Osteoblast (primary cell): Measurements from ENCODE around the gene LPAR5. TPM values are rescaled to one million over a fixed set of nuclear protein-coding genes. Genes with fewer than 3 reads are reported as not detected.
A peak's percentile ranks its signal among the peaks of the same experiment; 100 is the strongest.
"Not testable (repeated sequence)": the region's sequence is repeated elsewhere in the genome, so short reads cannot be mapped to it uniquely, and the experiment has no call there.

ENCODE experiments used
- DNase-seq: peaks from one replicate; pipeline ENCODE4 v3.0.0; 2011; ENCODE audit warnings: low spot score, mixed read lengths; ENCODE audit not compliant: insufficient read length; ENCODE audit errors: missing footprints
- H2AFZ ChIP-seq: 2 replicates; pipeline ENCODE4 v1.6.0; 2011; ENCODE audit warnings: mild to moderate bottlenecking, low read length
- H3K27ac ChIP-seq: 2 replicates; pipeline ENCODE4 v1.5.1; 2011; ENCODE audit warnings: mild to moderate bottlenecking, low read depth, low read length, moderate library complexity
- H3K27me3 ChIP-seq: 2 replicates; pipeline ENCODE4 v1.6.0; 2012; ENCODE audit warnings: mild to moderate bottlenecking, control low read depth, inconsistent platforms, low read length, moderate library complexity; ENCODE audit not compliant: insufficient read depth
- H3K36me3 ChIP-seq: 2 replicates; pipeline ENCODE4 v1.5.1; 2011; ENCODE audit warnings: mild to moderate bottlenecking, low read length, control low read depth, moderate library complexity; ENCODE audit not compliant: insufficient read depth
- H3K4me1 ChIP-seq: 2 replicates; pipeline ENCODE4 v1.5.1; 2011; ENCODE audit warnings: mild to moderate bottlenecking, low read length, control low read depth, moderate library complexity; ENCODE audit not compliant: insufficient read depth
- H3K4me2 ChIP-seq: 2 replicates; pipeline ENCODE4 v1.6.0; 2011; ENCODE audit warnings: mild to moderate bottlenecking, low read length; ENCODE audit not compliant: insufficient read depth
- H3K4me3 ChIP-seq: fragments of 200-600 bp; sonication (generic); 3 replicates; pipeline ENCODE4 v1.5.1; 2012; ENCODE audit warnings: mild to moderate bottlenecking, low read length, inconsistent platforms; ENCODE audit not compliant: insufficient read depth
- H3K79me2 ChIP-seq: 2 replicates; pipeline ENCODE4 v1.6.0; 2012; ENCODE audit warnings: mild to moderate bottlenecking, low read length, control low read depth, inconsistent platforms; ENCODE audit not compliant: insufficient read depth
- H3K9me3 ChIP-seq: 2 replicates; pipeline ENCODE4 v1.5.1; 2011; ENCODE audit warnings: low read depth, low read length, control low read depth
- H4K20me1 ChIP-seq: 2 replicates; pipeline ENCODE4 v1.6.0; 2012; ENCODE audit warnings: mild to moderate bottlenecking, low read length, control low read depth; ENCODE audit not compliant: insufficient read depth
- CTCF ChIP-seq: IDR thresholded peaks from 2 replicates; pipeline ENCODE4 v1.5.1; 2011; ENCODE audit warnings: mild to moderate bottlenecking, low read depth, low read length, moderate library complexity; ENCODE audit errors: extremely low read depth
- total RNA-seq: library from RNA; depleted of rRNA; stranded (reverse); fragments of >200 nt; gene quantifications from 2 replicates; pipeline ENCODE4 v1.2.3, GENCODE V29; 2012

The LPAR5 gene
- total RNA-seq, 1 donor: not detected

DNA sequence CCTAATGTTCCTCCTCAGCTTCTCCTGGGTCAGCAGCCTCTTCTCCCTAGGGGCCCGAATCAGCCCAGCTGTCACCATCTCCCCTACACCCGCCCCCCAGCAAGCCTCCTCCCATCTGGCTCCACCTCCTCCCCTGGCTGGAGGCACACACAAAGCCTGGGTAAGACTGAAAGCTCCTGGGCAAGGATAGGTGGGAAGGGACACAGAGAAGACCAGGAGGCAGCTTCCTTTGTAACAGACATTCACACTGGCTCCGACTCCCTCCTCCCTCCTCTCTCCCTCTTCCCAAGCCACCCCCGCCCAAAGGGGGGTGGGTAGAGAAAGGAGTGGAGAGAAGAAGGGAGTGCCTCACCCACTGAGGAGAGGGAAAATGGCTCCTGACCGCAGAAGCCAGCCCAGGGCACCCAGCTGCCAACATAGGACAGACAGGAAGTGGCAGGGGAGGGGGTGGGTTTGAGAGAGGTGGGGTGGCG lies 32.6 kb downstream of the LPAR5 start:
- no peaks in the 10 kb centered on the region for H3K9me3 ChIP-seq
- H3K27ac ChIP-seq: peak overlapping the region; percentile 9
- peak overlapping the region; percentile 62 for H3K4me2 ChIP-seq
- H2AFZ ChIP-seq: no peak overlapping the region
- peaks cover 75% of the 10 kb centered on the region for H3K79me2 ChIP-seq
- peaks cover 41% of the 10 kb centered on the region for H3K4me1 ChIP-seq
- TF ChIP-seq CTCF: no peak
- peaks cover 52% of the 10 kb centered on the region for H4K20me1 ChIP-seq
- H3K4me3 ChIP-seq: peak overlapping the region; percentile 31
- peak; percentile 92 for DNase-seq
- H3K36me3 ChIP-seq: peaks cover 48% of the 10 kb centered on the region
- H3K27me3 ChIP-seq: no peaks in the 10 kb centered on the region

DNA sequence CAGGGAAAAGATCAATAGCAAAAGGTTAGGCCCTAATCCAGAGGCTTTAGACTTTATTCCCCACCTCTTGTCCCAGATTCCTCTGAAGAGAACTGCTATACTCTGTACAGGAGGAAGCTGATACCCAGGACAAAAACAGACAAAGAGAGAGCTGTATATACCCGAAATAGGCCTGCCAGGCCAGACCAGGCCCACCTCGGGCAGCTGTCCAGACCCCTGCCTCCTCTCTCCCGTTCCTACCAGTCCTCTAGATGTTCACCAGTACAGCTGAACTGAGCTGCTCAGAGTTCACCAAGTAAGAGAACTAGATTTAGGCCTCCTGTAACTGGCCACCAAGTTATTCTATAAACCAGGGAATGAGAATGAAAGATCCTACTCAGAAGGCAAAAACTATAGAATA lies 33.2 kb downstream of the LPAR5 start:
- H3K27ac ChIP-seq: peak overlapping the region; percentile 9
- H4K20me1 ChIP-seq: peaks cover 52% of the 10 kb centered on the region
- peak overlapping the region; percentile 62 for H3K4me2 ChIP-seq
- TF ChIP-seq CTCF: no peak
- H3K9me3 ChIP-seq: no peaks in the 10 kb centered on the region
- H2AFZ ChIP-seq: no peak overlapping the region
- DNase-seq: no peak
- H3K4me3 ChIP-seq: peak overlapping the region; percentile 1
- H3K27me3 ChIP-seq: no peaks in the 10 kb centered on the region
- H3K79me2 ChIP-seq: peaks cover 80% of the 10 kb centered on the region
- H3K36me3 ChIP-seq: peaks cover 54% of the 10 kb centered on the region
- peaks cover 35% of the 10 kb centered on the region for H3K4me1 ChIP-seq

DNA sequence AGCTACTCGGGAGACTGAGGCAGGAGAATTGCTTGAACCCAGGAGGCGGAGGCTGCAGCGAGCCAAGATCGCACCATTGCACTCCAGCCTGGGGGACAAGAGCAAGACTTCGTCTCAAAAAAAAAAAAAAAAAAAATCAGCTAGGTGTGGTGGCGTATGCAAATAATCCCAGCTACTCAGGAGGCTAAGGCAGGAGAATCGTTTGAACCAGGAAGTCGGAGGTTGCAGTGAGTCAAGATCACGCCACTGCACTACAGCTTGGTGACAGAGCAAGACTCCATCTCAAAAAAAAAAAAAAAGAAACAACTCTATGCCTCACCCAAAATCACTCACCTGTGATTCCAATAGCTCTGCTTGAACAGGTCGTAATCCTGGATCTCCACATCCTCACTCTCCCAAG lies 40.1 kb downstream of the LPAR5 start:
- H3K4me3 ChIP-seq, H2AFZ ChIP-seq, H3K9me3 ChIP-seq, H3K4me1 ChIP-seq, H3K27ac ChIP-seq, H3K27me3 ChIP-seq, DNase-seq, H3K4me2 ChIP-seq: not testable (repeated sequence)
- Histone ChIP-seq H4K20me1 (peaks cover 25% of the 10 kb centered on the region), H3K79me2 (peaks cover 30% of the 10 kb centered on the region), H3K36me3 (peaks cover 93% of the 10 kb centered on the region)

DNA sequence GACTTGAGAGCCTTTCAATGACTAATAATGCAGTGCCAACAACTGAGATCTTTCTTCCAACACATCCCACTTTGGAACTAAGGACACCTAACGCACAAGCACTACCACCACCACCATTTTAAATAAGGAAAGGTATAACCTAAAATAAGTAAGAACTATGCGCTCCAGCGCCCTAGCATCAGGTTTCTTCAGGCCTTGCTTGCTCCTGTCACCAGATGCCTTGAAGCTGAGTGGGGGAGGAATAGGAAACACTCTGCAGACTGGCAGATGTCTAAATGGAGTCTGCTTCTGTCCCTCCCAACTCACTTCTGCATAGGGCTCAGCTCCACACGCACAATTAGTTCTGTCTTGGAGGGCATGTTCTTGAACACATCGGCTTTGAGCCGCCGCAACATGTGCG lies 43.7 kb downstream of the LPAR5 start:
- Histone ChIP-seq H3K4me1 (no peaks in the 10 kb centered on the region), H4K20me1 (peaks cover 20% of the 10 kb centered on the region), H3K4me3 (no peak overlapping the region), H3K36me3 (peaks cover 91% of the 10 kb centered on the region), H3K9me3 (no peaks in the 10 kb centered on the region), H3K27me3 (no peaks in the 10 kb centered on the region), H3K4me2 (no peak overlapping the region), H3K79me2 (peaks cover 10% of the 10 kb centered on the region), H3K27ac (no peak overlapping the region), H2AFZ (no peak overlapping the region)
- DNase-seq: no peak
- TF ChIP-seq CTCF: no peak

GRCh38 chr12:6586569-6586968 lies 49.2 kb downstream of the LPAR5 start:
- H3K79me2 ChIP-seq: peaks cover 12% of the 10 kb centered on the region
- H2AFZ ChIP-seq, H3K4me3 ChIP-seq, DNase-seq, H3K9me3 ChIP-seq, H3K27me3 ChIP-seq, H3K4me2 ChIP-seq, H3K4me1 ChIP-seq, H3K27ac ChIP-seq: not testable (repeated sequence)
- H3K36me3 ChIP-seq: peaks cover 89% of the 10 kb centered on the region
- H4K20me1 ChIP-seq: peaks cover 17% of the 10 kb centered on the region
